Neural progenitor cell (in vitro differentiated cells): ENCODE data around the gene KLHL17. TPM values are rescaled to one million over a fixed set of nuclear protein-coding genes. Genes with fewer than 3 reads are reported as not detected.

Experiments used
- DNase-seq: peaks from one replicate; pipeline ENCODE4 v3.0.0-alpha.2; 2016; ENCODE audit warnings: low spot score
- H2AFZ ChIP-seq: fragments of 200-600 bp; sonication (generic); replicated peaks from 2 replicates; pipeline ENCODE4 v1.6.1; 2016; ENCODE audit warnings: antibody characterized with exemption
- H3F3A ChIP-seq: fragments of 200-600 bp; sonication (generic); 2 replicates; pipeline ENCODE4 v1.6.1; 2016; ENCODE audit warnings: antibody characterized with exemption, low read depth
- H3K27ac ChIP-seq: fragments of 200-600 bp; sonication (generic); 2 replicates; pipeline ENCODE4 v1.5.1; 2016; ENCODE audit warnings: mild to moderate bottlenecking
- H3K27me3 ChIP-seq: fragments of 200-600 bp; sonication (generic); 2 replicates; pipeline ENCODE4 v1.6.1; 2016; ENCODE audit warnings: mild to moderate bottlenecking, moderate library complexity
- H3K36me3 ChIP-seq: fragments of 200-600 bp; sonication (generic); 2 replicates; pipeline ENCODE4 v1.5.1; 2016
- H3K4me1 ChIP-seq: fragments of 200-600 bp; sonication (generic); 2 replicates; pipeline ENCODE4 v1.6.1; 2016; ENCODE audit warnings: mixed run types
- H3K4me2 ChIP-seq: fragments of 200-600 bp; sonication (generic); 2 replicates; pipeline ENCODE4 v1.6.1; 2016
- H3K4me3 ChIP-seq: fragments of 200-600 bp; sonication (generic); 2 replicates; pipeline ENCODE4 v1.5.1; 2016
- H3K79me2 ChIP-seq: fragments of 200-600 bp; sonication (generic); 2 replicates; pipeline ENCODE4 v1.6.1; 2016; ENCODE audit warnings: low read depth
- H3K9ac ChIP-seq: fragments of 200-600 bp; sonication (generic); 2 replicates; pipeline ENCODE4 v1.6.1; 2016
- H3K9me3 ChIP-seq: fragments of 200-600 bp; sonication (generic); 2 replicates; pipeline ENCODE4 v1.5.1; 2016; ENCODE audit warnings: low read depth
- H4K20me1 ChIP-seq: fragments of 200-600 bp; sonication (generic); 2 replicates; pipeline ENCODE4 v1.6.1; 2016; ENCODE audit warnings: low read depth
- H3K27ac Mint-ChIP-seq: 3 replicates; pipeline ENCODE4 v1.8.0; 2021; ENCODE audit warnings: mixed read lengths
- H3K27me3 Mint-ChIP-seq: 2 replicates; pipeline ENCODE4 v1.8.0; 2022; ENCODE audit warnings: low read depth, mild to moderate bottlenecking, inconsistent platforms, moderate library complexity, mixed read lengths; ENCODE audit not compliant: insufficient read depth
- H3K36me3 Mint-ChIP-seq: 3 replicates; pipeline ENCODE4 v1.8.0; 2021; ENCODE audit warnings: mixed read lengths
- H3K4me1 Mint-ChIP-seq: 3 replicates; pipeline ENCODE4 v1.8.0; 2021; ENCODE audit warnings: mixed read lengths
- H3K4me3 Mint-ChIP-seq: 3 replicates; pipeline ENCODE4 v1.8.0; 2021; ENCODE audit warnings: mild to moderate bottlenecking, moderate library complexity, mixed read lengths
- H3K9me3 Mint-ChIP-seq: 3 replicates; pipeline ENCODE4 v1.8.0; 2020; ENCODE audit warnings: mixed read lengths
- EZH2 ChIP-seq: fragments of 200-600 bp; sonication (generic); IDR thresholded peaks from 2 replicates; pipeline ENCODE4 v1.6.1; 2017; ENCODE audit warnings: antibody characterized with exemption, mild to moderate bottlenecking, moderate library complexity
- EZH2phosphoT487 ChIP-seq: fragments of 200-600 bp; sonication (generic); IDR thresholded peaks from 2 replicates; pipeline ENCODE4 v1.6.1; 2017; ENCODE audit warnings: antibody characterized with exemption
- total RNA-seq: library from RNA; depleted of rRNA; stranded (reverse); fragments of >200 nt; gene quantifications from 2 replicates; pipeline ENCODE4 v1.2.3, GENCODE V29; 2015; ENCODE audit warnings: low replicate concordance
- TF ChIP-seq, protein P1 (sequence below): fragments of 200-600 bp; sonication (generic); IDR thresholded peaks from 2 replicates; pipeline ENCODE4 v1.5.1; 2017; ENCODE audit warnings: antibody characterized with exemption, mild to moderate bottlenecking

KLHL17 gene
- total RNA-seq, 1 donor from 2014 or later = 10.7 TPM

GRCh38 chr1:953524-954320 lies 6.7 kb upstream of the KLHL17 start:
- Histone ChIP-seq H3F3A (no peaks in the 10 kb centered on the region), H4K20me1 (peaks cover 53% of the 10 kb centered on the region), H3K9ac (no peak overlapping the region), H3K27me3 (no peaks in the 10 kb centered on the region), H3K36me3 (no peaks in the 10 kb centered on the region), H3K9me3 (no peaks in the 10 kb centered on the region), H3K4me2 (no peak overlapping the region), H3K4me3 (no peak overlapping the region), H2AFZ (no peak overlapping the region), H3K4me1 (peaks cover 4% of the 10 kb centered on the region), H3K79me2 (peaks cover 19% of the 10 kb centered on the region), H3K27ac (no peak overlapping the region)
- Mint-ChIP-seq H3K27me3 (peaks cover 4% of the 10 kb centered on the region), H3K27ac (no peak overlapping the region), H3K36me3 (peaks cover 31% of the 10 kb centered on the region), H3K9me3 (no peaks in the 10 kb centered on the region), H3K4me3 (no peak overlapping the region), H3K4me1 (peaks cover 11% of the 10 kb centered on the region)
- TF ChIP-seq EZH2phosphoT487 (no peak), EZH2 (no peak)
- TF ChIP-seq, protein P1, sequence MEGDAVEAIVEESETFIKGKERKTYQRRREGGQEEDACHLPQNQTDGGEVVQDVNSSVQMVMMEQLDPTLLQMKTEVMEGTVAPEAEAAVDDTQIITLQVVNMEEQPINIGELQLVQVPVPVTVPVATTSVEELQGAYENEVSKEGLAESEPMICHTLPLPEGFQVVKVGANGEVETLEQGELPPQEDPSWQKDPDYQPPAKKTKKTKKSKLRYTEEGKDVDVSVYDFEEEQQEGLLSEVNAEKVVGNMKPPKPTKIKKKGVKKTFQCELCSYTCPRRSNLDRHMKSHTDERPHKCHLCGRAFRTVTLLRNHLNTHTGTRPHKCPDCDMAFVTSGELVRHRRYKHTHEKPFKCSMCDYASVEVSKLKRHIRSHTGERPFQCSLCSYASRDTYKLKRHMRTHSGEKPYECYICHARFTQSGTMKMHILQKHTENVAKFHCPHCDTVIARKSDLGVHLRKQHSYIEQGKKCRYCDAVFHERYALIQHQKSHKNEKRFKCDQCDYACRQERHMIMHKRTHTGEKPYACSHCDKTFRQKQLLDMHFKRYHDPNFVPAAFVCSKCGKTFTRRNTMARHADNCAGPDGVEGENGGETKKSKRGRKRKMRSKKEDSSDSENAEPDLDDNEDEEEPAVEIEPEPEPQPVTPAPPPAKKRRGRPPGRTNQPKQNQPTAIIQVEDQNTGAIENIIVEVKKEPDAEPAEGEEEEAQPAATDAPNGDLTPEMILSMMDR = no peak
- no peak for DNase-seq

- H3K4me3 Mint-ChIP-seq = no peak overlapping the region
- Histone ChIP-seq H3K27me3 (peaks cover 8% of the 10 kb centered on the region), H2AFZ (no peak overlapping the region), H4K20me1 (peaks cover 43% of the 10 kb centered on the region), H3K9ac (no peak overlapping the region), H3F3A (no peaks in the 10 kb centered on the region), H3K4me2 (no peak overlapping the region), H3K27ac (no peak overlapping the region), H3K79me2 (peaks cover 22% of the 10 kb centered on the region), H3K4me3 (no peak overlapping the region), H3K36me3 (no peaks in the 10 kb centered on the region), H3K4me1 (peaks cover 4% of the 10 kb centered on the region), H3K9me3 (no peaks in the 10 kb centered on the region)
- no peak for DNase-seq
- peaks cover 6% of the 10 kb centered on the region for H3K27me3 Mint-ChIP-seq
- H3K9me3 Mint-ChIP-seq = no peaks in the 10 kb centered on the region
- peaks cover 11% of the 10 kb centered on the region for H3K4me1 Mint-ChIP-seq
- H3K27ac Mint-ChIP-seq = no peak overlapping the region
- H3K36me3 Mint-ChIP-seq = peaks cover 25% of the 10 kb centered on the region
- TF ChIP-seq EZH2phosphoT487 (no peak), EZH2 (no peak)
- TF ChIP-seq, protein P1 = no peak
Measured at GRCh38 chr1:954927-955326, 5.5 kb upstream of the KLHL17 start.

- Histone ChIP-seq H2AFZ (no peak overlapping the region), H3K36me3 (no peaks in the 10 kb centered on the region), H3F3A (no peaks in the 10 kb centered on the region), H3K9me3 (no peaks in the 10 kb centered on the region), H4K20me1 (peaks cover 38% of the 10 kb centered on the region), H3K4me1 (peaks cover 4% of the 10 kb centered on the region), H3K9ac (no peak overlapping the region), H3K4me3 (no peak overlapping the region), H3K27ac (no peak overlapping the region), H3K27me3 (peaks cover 14% of the 10 kb centered on the region), H3K4me2 (no peak overlapping the region), H3K79me2 (peaks cover 22% of the 10 kb centered on the region)
- Mint-ChIP-seq H3K9me3 (no peaks in the 10 kb centered on the region), H3K36me3 (peaks cover 19% of the 10 kb centered on the region), H3K4me1 (peaks cover 11% of the 10 kb centered on the region), H3K4me3 (no peak overlapping the region), H3K27me3 (peaks cover 9% of the 10 kb centered on the region), H3K27ac (no peak overlapping the region)
- DNase-seq = no peak
- no peak for TF ChIP-seq EZH2phosphoT487
Measured at GRCh38 chr1:955474-955873, 4.9 kb upstream of the KLHL17 start.

- H4K20me1 ChIP-seq = peaks cover 34% of the 10 kb centered on the region
- H3K4me2 ChIP-seq = no peak overlapping the region
- TF ChIP-seq EZH2 (no peak), EZH2phosphoT487 (no peak)
- TF ChIP-seq, protein P1 = no peak
- no peak overlapping the region for H3K9ac ChIP-seq
- Mint-ChIP-seq H3K27me3 (peaks cover 8% of the 10 kb centered on the region), H3K4me3 (peak overlapping the region; percentile 27), H3K27ac (no peak overlapping the region), H3K9me3 (no peaks in the 10 kb centered on the region), H3K4me1 (peaks cover 8% of the 10 kb centered on the region), H3K36me3 (peaks cover 12% of the 10 kb centered on the region)
- no peak overlapping the region for H3K27ac ChIP-seq
- no peaks in the 10 kb centered on the region for H3F3A ChIP-seq
- DNase-seq = no peak
- peaks cover 22% of the 10 kb centered on the region for H3K79me2 ChIP-seq
- peaks cover 4% of the 10 kb centered on the region for H3K4me1 ChIP-seq
- no peak overlapping the region for H2AFZ ChIP-seq
- H3K36me3 ChIP-seq = no peaks in the 10 kb centered on the region
- H3K27me3 ChIP-seq = peaks cover 25% of the 10 kb centered on the region
- no peak overlapping the region for H3K4me3 ChIP-seq
- no peaks in the 10 kb centered on the region for H3K9me3 ChIP-seq
Measured at GRCh38 chr1:956636-957035, 3.7 kb upstream of the KLHL17 start.
